Tibial nerve (tissue), 4 donors: ENCODE results near the gene ECHS1. TPM values are rescaled to one million over a fixed set of nuclear protein-coding genes. Genes with fewer than 3 reads are reported as not detected.

ENCODE experiments used
- DNase-seq, 2 donors: peaks; one replicate each; pipeline ENCODE4 v3.0.0-alpha.2; 2019; ENCODE audit warnings: low spot score in 2 of 2
- H3K27ac ChIP-seq, 4 donors: fragments of 200-600 bp; sonication (generic) in 3 of 4; one replicate each; pipeline ENCODE4 v1.5.1; 2017 to 2019; ENCODE audit warnings: mild to moderate bottlenecking in 1 of 4
- H3K27me3 ChIP-seq, 2 donors: fragments of 200-600 bp; sonication (generic) in 1 of 2; one replicate each; pipeline versions ENCODE4 v1.5.1 to v1.6.0; 2017 to 2019
- H3K36me3 ChIP-seq, 3 donors: fragments of 200-600 bp; sonication (generic); one replicate each; pipeline ENCODE4 v1.5.1; 2018 to 2019
- H3K4me1 ChIP-seq, 4 donors: fragments of 200-600 bp; sonication (generic) in 3 of 4; one replicate each; pipeline ENCODE4 v1.5.1; 2017 to 2019
- H3K4me3 ChIP-seq, 4 donors: fragments of 200-600 bp; sonication (generic) in 3 of 4; one replicate each; pipeline ENCODE4 v1.5.1; 2017 to 2019; ENCODE audit warnings: mild to moderate bottlenecking in 1 of 4, moderate library complexity in 1 of 4
- H3K9me3 ChIP-seq, 4 donors: fragments of 200-600 bp; sonication (generic) in 3 of 4; one replicate each; pipeline ENCODE4 v1.5.1; 2017 to 2019
- CTCF ChIP-seq, 5 experiments: fragments of 200-600 bp in 3 of 5; fragments of 450-650 bp in 2 of 5; sonication (generic) in 3 of 5; IDR thresholded peaks; one replicate each; pipeline ENCODE4 v1.5.1; 2016 to 2019; ENCODE audit warnings: antibody characterized with exemption in 5 of 5, mild to moderate bottlenecking in 3 of 5, moderate library complexity in 2 of 5
- EP300 ChIP-seq, 2 donors: sonication (generic); formaldehyde crosslinking; IDR thresholded peaks; one replicate each; pipeline ENCODE4 v1.6.1; 2017; ENCODE audit warnings: antibody characterized with exemption in 2 of 2, mild to moderate bottlenecking in 1 of 2
- POLR2A ChIP-seq, 2 donors: fragments of 450-650 bp; IDR thresholded peaks; one replicate each; pipeline ENCODE4 v1.6.1; 2017; ENCODE audit warnings: antibody characterized with exemption in 2 of 2, mild to moderate bottlenecking in 2 of 2, moderate library complexity in 2 of 2
- WGBS, 2 donors: methylation state at CpG; one replicate each; pipeline ENCODE4 v1.1.5; 2018; 5-methylcytosine and 5-hydroxymethylcytosine counted together
- total RNA-seq, 4 donors: library from RNA; depleted of rRNA; stranded (reverse); fragments of >200 nt; gene quantifications; one replicate each; pipeline ENCODE4 v1.1.0, GENCODE V29; 2016

Gene ECHS1
- total RNA-seq, 4 donors from 2014 or later, result 70.5 to 104 (median 76.4) TPM

- H3K36me3 ChIP-seq, result no peaks in the 10 kb centered on the region
- peaks cover 0 to 5% (median 0%) of the 10 kb centered on the region in 4 donors for H3K9me3 ChIP-seq
- peaks cover 0 to 69% of the 10 kb centered on the region in 2 donors for H3K27me3 ChIP-seq
- no peak overlapping the region for H3K27ac ChIP-seq
- 82 to 88% methylated on average over 4 of the region's 4 CpGs for WGBS, 2 donors
- no peak for TF ChIP-seq POLR2A (IDR thresholded peaks at IDR 0.05)
- no peak for TF ChIP-seq EP300 (IDR thresholded peaks at IDR 0.05)
- TF ChIP-seq CTCF (IDR thresholded peaks at IDR 0.05), result no peak
- H3K4me3 ChIP-seq, result no peak overlapping the region
- no peak for DNase-seq
- peaks cover 0 to 2% (median under 1%) of the 10 kb centered on the region in 4 donors for H3K4me1 ChIP-seq
Measured at GRCh38 chr10:133341983-133342382, 31.2 kb downstream of the ECHS1 start.

- H3K27ac ChIP-seq, result no peak overlapping the region
- no peaks in the 10 kb centered on the region for H3K36me3 ChIP-seq
- H3K4me3 ChIP-seq, result no peak overlapping the region
- peaks cover 3 to 83% of the 10 kb centered on the region in 2 donors for H3K27me3 ChIP-seq
- H3K4me1 ChIP-seq, result peaks cover 5 to 21% (median 19%) of the 10 kb centered on the region in 4 donors
- TF ChIP-seq CTCF (IDR thresholded peaks at IDR 0.05), result no peak
- no peak for TF ChIP-seq POLR2A (IDR thresholded peaks at IDR 0.05)
- no peak for DNase-seq
- peaks cover 0 to 5% (median 0%) of the 10 kb centered on the region in 4 donors for H3K9me3 ChIP-seq
- WGBS, 2 donors, result 89 to 90% methylated on average over 13 of the region's 13 CpGs
Measured at GRCh38 chr10:133339708-133340380, 33.3 kb downstream of the ECHS1 start.

- H3K36me3 ChIP-seq, result no peaks in the 10 kb centered on the region
- peaks cover 3 to 86% of the 10 kb centered on the region in 2 donors for H3K27me3 ChIP-seq
- no peak overlapping the region for H3K4me3 ChIP-seq
- TF ChIP-seq CTCF (IDR thresholded peaks at IDR 0.05) (no peak), POLR2A (IDR thresholded peaks at IDR 0.05) (no peak), EP300 (IDR thresholded peaks at IDR 0.05) (no peak)
- H3K27ac ChIP-seq, result no peak overlapping the region
- peaks cover 0 to 5% (median 0%) of the 10 kb centered on the region in 4 donors for H3K9me3 ChIP-seq
- DNase-seq, result no peak
- WGBS, 2 donors, result 89 to 94% methylated on average over 10 of the region's 10 CpGs
- peaks cover 5 to 25% (median 20%) of the 10 kb centered on the region in 4 donors for H3K4me1 ChIP-seq
Measured at GRCh38 chr10:133338080-133339071, 34.8 kb downstream of the ECHS1 start.

- 90 to 92% methylated on average over 3 of the region's 3 CpGs for WGBS, 2 donors
- TF ChIP-seq POLR2A (IDR thresholded peaks at IDR 0.05) (no peak), EP300 (IDR thresholded peaks at IDR 0.05) (no peak), CTCF (IDR thresholded peaks at IDR 0.05) (no peak)
- no peak overlapping the region for H3K4me3 ChIP-seq
- no peaks in the 10 kb centered on the region for H3K36me3 ChIP-seq
- peaks cover 5 to 25% (median 20%) of the 10 kb centered on the region in 4 donors for H3K4me1 ChIP-seq
- H3K27ac ChIP-seq, result no peak overlapping the region
- peaks cover 3 to 87% of the 10 kb centered on the region in 2 donors for H3K27me3 ChIP-seq
- DNase-seq, result no peak
- H3K9me3 ChIP-seq, result peaks cover 0 to 5% (median 0%) of the 10 kb centered on the region in 4 donors
Measured at GRCh38 chr10:133337370-133337725, 35.8 kb downstream of the ECHS1 start.
